Left ventricle myocardium superior (tissue), 1 donor: Measurements from ENCODE around the gene BAZ1A. TPM values are rescaled to one million over a fixed set of nuclear protein-coding genes. Genes with fewer than 3 reads are reported as not detected.

ENCODE experiments used
- ATAC-seq: fragments of 200-7000 bp; cut with Tn5 transposase; one replicate; pipeline ENCODE4 v1.9.1; 2020; ENCODE audit warnings: mild to moderate bottlenecking, moderate library complexity
- DNase-seq: peaks from one replicate; pipeline ENCODE4 v3.0.0-alpha.2; 2020
- intact Hi-C: fragments of 100-400 bp; cut with micrococcal nuclease; formaldehyde crosslinking; loops from one replicate; pipeline ENCODE4 v1.11.0; 2022
- total RNA-seq: library from RNA; stranded (reverse); fragmentation: NEBNext Ultra II Directional; extraction: Animal tissue kit (Norgen Biotek cat#: 25700); gene quantifications from one replicate; pipeline ENCODE4 v1.2.1, GENCODE V29; 2021
- donor health status: DM: no; HTN: yes; CAD: no; lungs with severe emphysema.

BAZ1A gene
- total RNA-seq, 1 donor from 2014 or later = 4.9 TPM

- ATAC-seq (no peak), DNase-seq (no peak)
- intact Hi-C loops = no loop called here
Measured at GRCh38 chr14:34797747-34798583, 77.2 kb downstream of the BAZ1A start.

GRCh38 chr14:34796902-34797301, 78.3 kb downstream of the BAZ1A start:
- no peak for DNase-seq
- ATAC-seq = no peak
- intact Hi-C loops = no loop called here

- DNase-seq = no peak
- intact Hi-C loops = no loop called here
- no peak for ATAC-seq
Measured at GRCh38 chr14:34794941-34795340, 80.2 kb downstream of the BAZ1A start.

- intact Hi-C loops = no loop called here
- DNase-seq = no peak
- ATAC-seq = no peak
Measured at GRCh38 chr14:34794217-34794616, 80.9 kb downstream of the BAZ1A start.

GRCh38 chr14:34792598-34792997, 82.6 kb downstream of the BAZ1A start:
- intact Hi-C loops = no loop called here
- ATAC-seq = no peak
- DNase-seq = no peak

- intact Hi-C loops = no loop called here
- ATAC-seq (no peak), DNase-seq (no peak)
Measured at GRCh38 chr14:34785223-34786006, 89.7 kb downstream of the BAZ1A start.

GRCh38 chr14:34782031-34782430, 93.1 kb downstream of the BAZ1A start:
- intact Hi-C loops = no loop called here
- DNase-seq = no peak
- ATAC-seq = no peak

- no peak for ATAC-seq
- intact Hi-C loops = no loop called here
- DNase-seq = no peak
Measured at GRCh38 chr14:34781242-34781641, 93.9 kb downstream of the BAZ1A start.

GRCh38 chr14:34780646-34781045, 94.5 kb downstream of the BAZ1A start:
- ATAC-seq = no peak
- intact Hi-C loops = no loop called here
- no peak for DNase-seq

GRCh38 chr14:34778744-34779143, 96.4 kb downstream of the BAZ1A start:
- DNase-seq (no peak), ATAC-seq (no peak)
- intact Hi-C loops = no loop called here

- DNase-seq (no peak), ATAC-seq (no peak)
- intact Hi-C loops = no loop called here
Measured at GRCh38 chr14:34776611-34777010, 98.5 kb downstream of the BAZ1A start.

GRCh38 chr14:34775922-34776321, 99.2 kb downstream of the BAZ1A start:
- intact Hi-C loops = no loop called here
- ATAC-seq (no peak), DNase-seq (no peak)

GRCh38 chr14:34775342-34775741, 99.8 kb downstream of the BAZ1A start:
- ATAC-seq (no peak), DNase-seq (no peak)
- intact Hi-C loops = no loop called here

- ATAC-seq = no peak
- DNase-seq = no peak
- intact Hi-C loops = no loop called here
Measured at GRCh38 chr14:34770901-34771300, 104.3 kb downstream of the BAZ1A start.

GRCh38 chr14:34766606-34767005, 108.6 kb downstream of the BAZ1A start:
- no peak for ATAC-seq
- intact Hi-C loops = no loop called here
- no peak for DNase-seq

- ATAC-seq = no peak
- intact Hi-C loops = no loop called here
Measured at GRCh38 chr14:34766060-34766459, 109.1 kb downstream of the BAZ1A start.

GRCh38 chr14:34755215-34755614, 119.9 kb downstream of the BAZ1A start:
- DNase-seq (no peak), ATAC-seq (no peak)
- intact Hi-C loops = no loop called here

More at GRCh38 chr14:34766060-34766459, 109.1 kb downstream of the BAZ1A start:
- DNase-seq = no peak

- ATAC-seq = no peak
- DNase-seq = no peak
- intact Hi-C loops = no loop called here
Measured at GRCh38 chr14:34754687-34755086, 120.5 kb downstream of the BAZ1A start.

- no peak for DNase-seq
- ATAC-seq = no peak
- intact Hi-C loops = no loop called here
Measured at GRCh38 chr14:34750670-34751069, 124.5 kb downstream of the BAZ1A start.

GRCh38 chr14:34750233-34750632, 124.9 kb downstream of the BAZ1A start:
- ATAC-seq = no peak
- intact Hi-C loops = no loop called here
- DNase-seq = no peak

GRCh38 chr14:34749408-34749807, 125.8 kb downstream of the BAZ1A start:
- ATAC-seq = no peak
- intact Hi-C loops = no loop called here
- DNase-seq = no peak
